CD14-positive monocyte (primary cell): ENCODE data around the gene C9orf72. TPM values are rescaled to one million over a fixed set of nuclear protein-coding genes. Genes with fewer than 3 reads are reported as not detected.
"Not testable (repeated sequence)": the region's sequence is repeated elsewhere in the genome, so short reads cannot be mapped to it uniquely, and the experiment has no call there.

Source experiments
- DNase-seq, 3 donors: peaks; one replicate each; pipeline ENCODE4 v3.0.0-alpha.2; 2011 to 2022
- H2AFZ ChIP-seq: 2 replicates; pipeline ENCODE4 v1.6.0; 2012; ENCODE audit warnings: mild to moderate bottlenecking, low read depth, low read length, inconsistent platforms; ENCODE audit not compliant: insufficient read depth, poor library complexity, severe bottlenecking
- H3K27ac ChIP-seq, 2 donors: 1 replicate in 1 of 2; 2 replicates in 1 of 2; pipeline ENCODE4 v1.5.1; 2012 to 2013; ENCODE audit warnings: low read length in 2 of 2, control low read depth in 1 of 2, inconsistent platforms in 1 of 2, low read depth in 1 of 2, mild to moderate bottlenecking in 1 of 2
- H3K27me3 ChIP-seq, 2 donors: one replicate each; pipeline versions ENCODE4 v1.6.0 to v1.6.1; 2011 to 2013; ENCODE audit warnings: low read length in 2 of 2; ENCODE audit not compliant: control insufficient read depth in 2 of 2, insufficient read depth in 2 of 2
- H3K36me3 ChIP-seq, 2 donors: replicated peaks in 1 of 2; 1 replicate in 1 of 2; 2 replicates in 1 of 2; pipeline versions ENCODE4 v1.5.1 to v1.6.1; 2012 to 2013; ENCODE audit warnings: low read length in 2 of 2, control low read depth in 1 of 2, inconsistent platforms in 1 of 2, mild to moderate bottlenecking in 1 of 2; ENCODE audit not compliant: insufficient read depth in 2 of 2, control insufficient read depth in 1 of 2
- H3K4me1 ChIP-seq, 2 donors: 1 replicate in 1 of 2; 2 replicates in 1 of 2; pipeline versions ENCODE4 v1.5.1 to v1.6.1; 2012 to 2013; ENCODE audit warnings: low read length in 2 of 2, control low read depth in 1 of 2, inconsistent platforms in 1 of 2, mild to moderate bottlenecking in 1 of 2, moderate library complexity in 1 of 2; ENCODE audit not compliant: insufficient read depth in 2 of 2, control insufficient read depth in 1 of 2
- H3K4me2 ChIP-seq: replicated peaks from 2 replicates; pipeline ENCODE3; 2012; ENCODE audit warnings: low read length, moderate library complexity, mild to moderate bottlenecking; ENCODE audit not compliant: poor library complexity, severe bottlenecking; ENCODE audit errors: extremely low read depth
- H3K4me3 ChIP-seq, 3 experiments: fragments of 200-600 bp in 1 of 3; sonication (generic) in 1 of 3; replicated peaks in 1 of 3; 1 replicate in 2 of 3; 2 replicates in 1 of 3; pipeline ENCODE4 v1.5.1; 2011 to 2013; ENCODE audit warnings: low read length in 3 of 3, mild to moderate bottlenecking in 3 of 3, control low read depth in 2 of 3, low read depth in 2 of 3, inconsistent platforms in 1 of 3, moderate library complexity in 1 of 3
- H3K79me2 ChIP-seq: 2 replicates; pipeline ENCODE4 v1.6.0; 2012; ENCODE audit warnings: mild to moderate bottlenecking, control low read depth, inconsistent platforms, low read length, moderate library complexity; ENCODE audit not compliant: insufficient read depth
- H3K9ac ChIP-seq: 2 replicates; pipeline ENCODE4 v1.6.0; 2017; ENCODE audit warnings: low read length, mild to moderate bottlenecking; ENCODE audit not compliant: insufficient read depth, poor library complexity, severe bottlenecking
- H3K9me3 ChIP-seq, 2 donors: replicated peaks in 1 of 2; 1 replicate in 1 of 2; 2 replicates in 1 of 2; pipeline versions ENCODE4 v1.5.1 to v1.6.1; 2012 to 2013; ENCODE audit warnings: low read length in 2 of 2, control low read depth in 1 of 2; ENCODE audit not compliant: control insufficient read depth in 1 of 2, insufficient read depth in 1 of 2
- H4K20me1 ChIP-seq: 2 replicates; pipeline ENCODE4 v1.6.0; 2012; ENCODE audit warnings: mild to moderate bottlenecking, low read length, control low read depth, moderate library complexity; ENCODE audit not compliant: insufficient read depth
- H3K27ac Mint-ChIP-seq, 7 donors: one replicate each; pipeline ENCODE4 v1.8.0; 2020; ENCODE audit warnings: mild to moderate bottlenecking in 7 of 7, mixed read lengths in 7 of 7, moderate library complexity in 6 of 7, inconsistent platforms in 2 of 7
- H3K27me3 Mint-ChIP-seq, 3 donors: one replicate each; pipeline ENCODE4 v1.8.0; 2021 to 2022; ENCODE audit warnings: low read depth in 3 of 3, mild to moderate bottlenecking in 3 of 3, mixed read lengths in 3 of 3, moderate library complexity in 3 of 3, inconsistent platforms in 1 of 3
- H3K36me3 Mint-ChIP-seq, 2 donors: one replicate each; pipeline ENCODE4 v1.8.0; 2020; ENCODE audit warnings: mixed read lengths in 2 of 2, inconsistent platforms in 1 of 2, mild to moderate bottlenecking in 1 of 2
- H3K4me1 Mint-ChIP-seq: one replicate; pipeline ENCODE4 v1.8.0; 2020; ENCODE audit warnings: mild to moderate bottlenecking, mixed read lengths
- H3K4me3 Mint-ChIP-seq, 2 donors: one replicate each; pipeline ENCODE4 v1.8.0; 2020; ENCODE audit warnings: mild to moderate bottlenecking in 2 of 2, mixed read lengths in 2 of 2, moderate library complexity in 1 of 2
- H3K9me3 Mint-ChIP-seq, 7 donors: one replicate each; pipeline ENCODE4 v1.8.0; 2020 to 2022; ENCODE audit warnings: mixed read lengths in 7 of 7, mild to moderate bottlenecking in 6 of 7, moderate library complexity in 6 of 7, inconsistent platforms in 2 of 7
- CTCF ChIP-seq: fragments of 200-600 bp; IDR thresholded peaks from one replicate; pipeline ENCODE4 v1.8.0; 2022; ENCODE audit warnings: antibody characterized with exemption, mild to moderate bottlenecking
- WGBS: methylation state at CpG from one replicate; pipeline ENCODE4 v1.1.5; 2013; ENCODE audit warnings: missing lambda C conversion rate; ENCODE audit not compliant: insufficient coverage; 5-methylcytosine and 5-hydroxymethylcytosine counted together
- intact Hi-C, 2 donors: fragments of 100-400 bp; cut with micrococcal nuclease; formaldehyde crosslinking; loops; one replicate each; pipeline versions ENCODE4 v1.15.0 to v1.15.1; 2023
- polyA plus RNA-seq, 3 donors: library from polyadenylated mRNA; depleted of rRNA in 1 of 3; unstranded in 2 of 3; stranded (reverse) in 1 of 3; fragments of 300-500 nt in 2 of 3; fragments of >200 nt in 1 of 3; fragmentation: Illumina TruSeq in 2 of 3; gene quantifications; 1 replicate in 2 of 3; 2 replicates in 1 of 3; pipeline ENCODE4 v1.2.3, GENCODE V29; 2012 to 2021

The C9orf72 gene
- polyA plus RNA-seq, 3 donors, result 105 to 142 (median 128) TPM

- intact Hi-C loops, result no loop called here
- WGBS, result no CpG with 5 or more reads among the region's 4 CpGs
Observed at GRCh38 chr9:27618066-27618465, 44.8 kb upstream of the C9orf72 start.

DNA sequence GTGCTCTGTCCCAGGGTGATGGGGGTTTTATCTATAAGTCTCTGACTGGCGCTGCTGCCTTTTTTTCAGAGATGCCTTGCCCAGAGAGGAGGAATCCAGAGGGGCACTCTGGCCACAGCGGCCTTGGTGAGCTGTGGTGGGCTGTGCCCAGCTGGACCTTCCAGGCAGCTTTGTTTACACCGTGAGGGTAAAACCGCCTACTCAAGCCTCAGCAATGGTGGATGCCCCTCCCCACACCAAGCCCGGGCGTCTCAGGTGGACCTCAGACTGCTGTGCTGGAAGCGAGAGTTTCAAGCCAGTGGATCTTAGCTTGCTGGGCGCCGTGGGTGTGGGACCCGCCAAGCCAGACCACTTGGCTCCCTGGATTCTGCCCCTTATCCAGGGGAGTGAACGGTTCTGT lies 41.3 kb upstream of the C9orf72 start:
- peaks cover 0 to 2% (median 0%) of the 10 kb centered on the region in 7 donors for H3K9me3 Mint-ChIP-seq
- Histone ChIP-seq H3K27ac (no peak overlapping the region), H3K36me3 (no peaks in the 10 kb centered on the region), H3K4me1 (peaks cover 1 to 2% of the 10 kb centered on the region in 2 donors), H4K20me1 (no peaks in the 10 kb centered on the region), H2AFZ (no peak overlapping the region), H3K4me3 (no peak overlapping the region), H3K79me2 (no peaks in the 10 kb centered on the region), H3K9ac (no peak overlapping the region), H3K27me3 (no peaks in the 10 kb centered on the region), H3K4me2 (no peak overlapping the region), H3K9me3 (no peaks in the 10 kb centered on the region)
- intact Hi-C loops, result no loop called here
- H3K4me3 Mint-ChIP-seq, result no peak overlapping the region
- WGBS, result 96% methylated on average over 11 of the region's 11 CpGs
- TF ChIP-seq CTCF, result no peak
- peaks cover 28% of the 10 kb centered on the region for H3K4me1 Mint-ChIP-seq
- H3K27ac Mint-ChIP-seq, result no peak overlapping the region
- no peaks in the 10 kb centered on the region for H3K27me3 Mint-ChIP-seq
- DNase-seq, result no peak
- no peaks in the 10 kb centered on the region for H3K36me3 Mint-ChIP-seq

More at GRCh38 chr9:27618066-27618465, 44.8 kb upstream of the C9orf72 start:
- no peaks in the 10 kb centered on the region for H3K27me3 Mint-ChIP-seq
- peaks cover 14 to 23% of the 10 kb centered on the region in 2 donors for H3K4me1 ChIP-seq
- no peaks in the 10 kb centered on the region for H3K9me3 ChIP-seq
- no peak overlapping the region for H3K9ac ChIP-seq
- H4K20me1 ChIP-seq, result no peaks in the 10 kb centered on the region
- H3K4me2 ChIP-seq, result no peak overlapping the region
- no peaks in the 10 kb centered on the region for H3K36me3 Mint-ChIP-seq
- no peaks in the 10 kb centered on the region for H3K36me3 ChIP-seq
- DNase-seq, result no peak
- H3K27ac ChIP-seq, result no peak overlapping the region
- H2AFZ ChIP-seq, result no peak overlapping the region
- peaks cover 26% of the 10 kb centered on the region for H3K4me1 Mint-ChIP-seq
- no peak overlapping the region for H3K4me3 ChIP-seq
- H3K4me3 Mint-ChIP-seq, result no peak overlapping the region
- H3K27ac Mint-ChIP-seq, result no peak overlapping the region
- peaks cover 0 to 2% (median 0%) of the 10 kb centered on the region in 7 donors for H3K9me3 Mint-ChIP-seq
- TF ChIP-seq CTCF, result no peak
- H3K27me3 ChIP-seq, result no peaks in the 10 kb centered on the region
- no peaks in the 10 kb centered on the region for H3K79me2 ChIP-seq

- H3K27me3 Mint-ChIP-seq, H3K9me3 Mint-ChIP-seq, H3K9me3 ChIP-seq, H3K9ac ChIP-seq, H3K4me1 ChIP-seq, H3K36me3 ChIP-seq, H2AFZ ChIP-seq, H4K20me1 ChIP-seq, H3K4me3 ChIP-seq, H3K27ac ChIP-seq, H3K79me2 ChIP-seq, intact Hi-C loops, H3K4me3 Mint-ChIP-seq, H3K4me2 ChIP-seq, DNase-seq, H3K27me3 ChIP-seq, H3K36me3 Mint-ChIP-seq: not testable (repeated sequence)
- Mint-ChIP-seq H3K4me1 (peaks cover 36% of the 10 kb centered on the region), H3K27ac (peak overlapping the region in 3 of 7 donors; percentile 5 to 83 (median 54))
- 63% methylated on average over 2 of the region's 4 CpGs for WGBS
Observed at GRCh38 chr9:27612036-27612435, 38.8 kb upstream of the C9orf72 start.
